HepG2 (cell line): ENCODE data around the gene FGFR3. TPM values are rescaled to one million over a fixed set of nuclear protein-coding genes. Genes with fewer than 3 reads are reported as not detected.

Experiments used
- ATAC-seq: fragments of 200-7000 bp; cut with Tn5 transposase; 3 replicates; pipeline ENCODE4 v1.9.1; 2020; ENCODE audit warnings: mild to moderate bottlenecking, moderate library complexity
- BruUV-seq: library from RNA; stranded (reverse); fragments of 400-500 nt; replicated peaks from 2 replicates; lab custom pipeline; 2021; lab: Mats Ljungman, UMichigan
- CTCF ChIA-PET: fragments of 300-600 bp; formaldehyde crosslinking; extraction: SDS; loops from one replicate; lab custom pipeline; 2021; ENCODE audit warnings: low total read pairs, inconsistent platforms, low intra/inter-chr PET ratio; lab: Yijun Ruan, JAX
- POLR2A ChIA-PET: fragments of 350-600 bp; sonication (Branson Sonifier 250); formaldehyde crosslinking; loops from one replicate; lab custom pipeline; 2020; ENCODE audit warnings: antibody characterized with exemption, inconsistent platforms; lab: Yijun Ruan, JAX
- DNase-seq: peaks from one replicate; pipeline ENCODE4 v3.0.0-alpha.2; 2015; ENCODE audit warnings: low spot score
- FAIRE-seq: peaks from 3 replicates; lab custom pipeline; 2011; peaks lifted over from hg19 to GRCh38; lab: Jason Lieb, UNC
- H2AFZ ChIP-seq: one replicate; pipeline ENCODE4 v1.6.1; 2011; ENCODE audit warnings: low read length, inconsistent platforms
- H3K27ac ChIP-seq: fragments of 300-600 bp; 3 replicates; pipeline ENCODE4 v1.8.0; 2011; ENCODE audit warnings: mixed run types, mild to moderate bottlenecking, mixed read lengths, low read length, inconsistent platforms; ENCODE audit not compliant: insufficient read depth; ENCODE audit errors: extremely low read length
- H3K27me3 ChIP-seq, 2 experiments: fragments of 200-600 bp in 1 of 2; 2 replicates in 1 of 2; 3 replicates in 1 of 2; pipeline versions ENCODE4 v1.6.0 to v1.8.0; 2011; ENCODE audit warnings: low read length in 2 of 2, mild to moderate bottlenecking in 2 of 2, moderate library complexity in 2 of 2, inconsistent platforms in 1 of 2; ENCODE audit not compliant: insufficient read depth in 2 of 2, control insufficient read depth in 1 of 2
- H3K36me3 ChIP-seq, 2 experiments: fragments of 200-600 bp in 1 of 2; replicated peaks in 1 of 2; 2 replicates in 1 of 2; 3 replicates in 1 of 2; pipeline versions ENCODE4 v1.5.1 to v1.8.0; 2011; ENCODE audit warnings: low read length in 2 of 2, inconsistent platforms in 1 of 2; ENCODE audit not compliant: insufficient read depth in 2 of 2, control insufficient read depth in 1 of 2
- H3K4me1 ChIP-seq: 2 replicates; pipeline ENCODE4 v1.5.1; 2012; ENCODE audit warnings: low read length, inconsistent platforms; ENCODE audit not compliant: insufficient read depth
- H3K4me2 ChIP-seq: 2 replicates; pipeline ENCODE4 v1.6.0; 2011; ENCODE audit warnings: low read depth, low read length, inconsistent platforms
- H3K4me3 ChIP-seq, 3 experiments: fragments of 200-600 bp in 1 of 3; sonication (generic), shearing (Covaris generic) in 1 of 3; replicated peaks in 1 of 3; 2 replicates each; pipeline ENCODE4 v1.5.1; 2011 to 2016; ENCODE audit warnings: low read length in 3 of 3, inconsistent platforms in 2 of 3, low read depth in 2 of 3, mild to moderate bottlenecking in 2 of 3, control low read depth in 1 of 3, mixed read lengths in 1 of 3; ENCODE audit not compliant: insufficient read depth in 1 of 3
- H3K79me2 ChIP-seq: one replicate; pipeline ENCODE4 v1.6.1; 2011; ENCODE audit warnings: low read length, inconsistent platforms; ENCODE audit not compliant: insufficient read depth
- H3K9ac ChIP-seq: 2 replicates; pipeline ENCODE4 v1.6.0; 2011; ENCODE audit warnings: mild to moderate bottlenecking, low read depth, low read length, inconsistent platforms; ENCODE audit not compliant: insufficient read depth
- H3K9me3 ChIP-seq: 2 replicates; pipeline ENCODE4 v1.5.1; 2012; ENCODE audit warnings: mild to moderate bottlenecking, low read length
- H4K20me1 ChIP-seq: 2 replicates; pipeline ENCODE4 v1.6.0; 2011; ENCODE audit warnings: inconsistent platforms, mild to moderate bottlenecking, low read length, moderate library complexity; ENCODE audit not compliant: insufficient read depth
- DNMT1 ChIP-seq: sonication (generic); formaldehyde crosslinking; IDR thresholded peaks from 2 replicates; pipeline ENCODE4 v1.5.1; 2020; ENCODE audit warnings: mild to moderate bottlenecking, missing genetic modification reagents
- KDM5A ChIP-seq: fragments of 200-600 bp; sonication (generic); IDR thresholded peaks from 2 replicates; pipeline ENCODE4 v1.7.0; 2018; ENCODE audit warnings: antibody characterized with exemption, mild to moderate bottlenecking, low read length, borderline replicate concordance
- LCORL ChIP-seq, 2 experiments: fragments of 450-650 bp in 1 of 2; sonication (generic) in 1 of 2; formaldehyde crosslinking in 1 of 2; IDR thresholded peaks; 2 replicates each; pipeline versions ENCODE4 v1.5.0 to v1.6.1; 2017 to 2020; ENCODE audit warnings: antibody characterized with exemption in 1 of 2, missing genetic modification reagents in 1 of 2
- PRMT3 ChIP-seq: sonication (generic); formaldehyde crosslinking; IDR thresholded peaks from 2 replicates; pipeline ENCODE4 v1.8.1; 2022; ENCODE audit warnings: low read depth, mild to moderate bottlenecking, moderate library complexity, missing genetic modification reagents, borderline replicate concordance
- SP4 ChIP-seq: sonication (generic); formaldehyde crosslinking; IDR thresholded peaks from 2 replicates; pipeline ENCODE4 v1.8.1; 2023; ENCODE audit warnings: mild to moderate bottlenecking, missing genetic modification reagents
- SRSF4 ChIP-seq: fragments of 200-400 bp; formaldehyde crosslinking; IDR thresholded peaks from one replicate; pipeline ENCODE4 v1.6.1; 2018; ENCODE audit warnings: mild to moderate bottlenecking, low read depth, low read length, moderate library complexity; ENCODE audit not compliant: poor library complexity, severe bottlenecking
- SRY ChIP-seq: sonication (generic); formaldehyde crosslinking; IDR thresholded peaks from 2 replicates; pipeline ENCODE4 v1.8.0; 2022; ENCODE audit warnings: mild to moderate bottlenecking, missing genetic modification reagents
- ZMYM3 ChIP-seq: sonication (generic); formaldehyde crosslinking; IDR thresholded peaks from 2 replicates; pipeline ENCODE4 v1.5.1; 2020; ENCODE audit warnings: mild to moderate bottlenecking, missing genetic modification reagents
- ZMYM4 ChIP-seq: sonication (generic); formaldehyde crosslinking; IDR thresholded peaks from 2 replicates; pipeline ENCODE4 v1.8.1; 2023; ENCODE audit warnings: mild to moderate bottlenecking, missing genetic modification reagents
- ZNF121 ChIP-seq: sonication (generic); formaldehyde crosslinking; IDR thresholded peaks from 2 replicates; pipeline ENCODE4 v1.5.0; 2020; ENCODE audit warnings: mild to moderate bottlenecking, missing genetic modification reagents
- ZNF3 ChIP-seq: IDR thresholded peaks from 2 replicates; pipeline ENCODE4 v1.7.0; 2017; ENCODE audit warnings: inconsistent platforms
- ZNF326 ChIP-seq: sonication (generic); formaldehyde crosslinking; IDR thresholded peaks from 2 replicates; pipeline ENCODE4 v1.4.0; 2020; ENCODE audit warnings: missing genetic modification reagents, borderline replicate concordance
- ZNF782 ChIP-seq: sonication (generic); formaldehyde crosslinking; IDR thresholded peaks from 2 replicates; pipeline ENCODE4 v1.4.0; 2020; ENCODE audit warnings: missing genetic modification reagents, mild to moderate bottlenecking, borderline replicate concordance
- WGBS: methylation state at CpG from one replicate; pipeline ENCODE4 v1.1.6; 2017; ENCODE audit warnings: low lambda C conversion rate; 5-methylcytosine and 5-hydroxymethylcytosine counted together
- in situ Hi-C: cut with HindIII; loops from 2 replicates; pipeline ENCODE4 v1.10.0; 2017; ENCODE audit warnings: low pct_unique_long_range_greater_than_20kb; ENCODE audit not compliant: extremely low pct_ligation_motif_present
- intact Hi-C: fragments of 100-400 bp; cut with micrococcal nuclease; formaldehyde crosslinking; loops from one replicate; pipeline ENCODE4 v1.10.0; 2022; ENCODE audit not compliant: unreplicated experiment
- polyA plus RNA-seq, 8 experiments: library from polyadenylated mRNA; depleted of rRNA in 3 of 8; stranded (reverse) in 7 of 8; unstranded in 1 of 8; fragments of >200 nt; fragmentation: Illumina TruSeq in 4 of 8; extraction: Trizol in 4 of 8; gene quantifications; 2 replicates each; pipeline versions ENCODE4 v1.2.1 to v1.2.3, GENCODE V29; 2011 to 2016; ENCODE audit warnings: low read depth in 4 of 8, missing spikeins in 1 of 8, mixed read lengths in 1 of 8; ENCODE audit not compliant: insufficient read depth in 1 of 8
- total RNA-seq, 5 experiments: library from RNA; depleted of rRNA; stranded (reverse); fragments of >200 nt; fragmentation: Illumina TruSeq; extraction: Trizol; gene quantifications; 2 replicates each; pipeline ENCODE4 v1.2.3, GENCODE V29; 2016; ENCODE audit warnings: low read depth in 1 of 5
- TF ChIP-seq, protein P1 (sequence below): sonication (generic); formaldehyde crosslinking; IDR thresholded peaks from 2 replicates; pipeline ENCODE4 v1.5.0; 2020; ENCODE audit warnings: mild to moderate bottlenecking, missing genetic modification reagents
- TF ChIP-seq, protein P2 (sequence below): IDR thresholded peaks from 2 replicates; pipeline ENCODE4 v1.6.1; 2016; ENCODE audit warnings: low read depth, borderline replicate concordance
- TF ChIP-seq, protein P3 (sequence below): sonication (generic); formaldehyde crosslinking; IDR thresholded peaks from 2 replicates; pipeline ENCODE4 v1.5.0; 2020; ENCODE audit warnings: missing genetic modification reagents
- TF ChIP-seq, protein P4 (sequence below): sonication (generic); formaldehyde crosslinking; IDR thresholded peaks from 2 replicates; pipeline ENCODE4 v1.9.0; 2022; ENCODE audit warnings: missing genetic modification reagents, mild to moderate bottlenecking, borderline replicate concordance

FGFR3 gene
- total and polyA plus RNA-seq, 2 of the 13 experiments (the other 11 are each of a cell fraction or from before 2014, with no cell fraction given), result 103 to 109 TPM

DNA sequence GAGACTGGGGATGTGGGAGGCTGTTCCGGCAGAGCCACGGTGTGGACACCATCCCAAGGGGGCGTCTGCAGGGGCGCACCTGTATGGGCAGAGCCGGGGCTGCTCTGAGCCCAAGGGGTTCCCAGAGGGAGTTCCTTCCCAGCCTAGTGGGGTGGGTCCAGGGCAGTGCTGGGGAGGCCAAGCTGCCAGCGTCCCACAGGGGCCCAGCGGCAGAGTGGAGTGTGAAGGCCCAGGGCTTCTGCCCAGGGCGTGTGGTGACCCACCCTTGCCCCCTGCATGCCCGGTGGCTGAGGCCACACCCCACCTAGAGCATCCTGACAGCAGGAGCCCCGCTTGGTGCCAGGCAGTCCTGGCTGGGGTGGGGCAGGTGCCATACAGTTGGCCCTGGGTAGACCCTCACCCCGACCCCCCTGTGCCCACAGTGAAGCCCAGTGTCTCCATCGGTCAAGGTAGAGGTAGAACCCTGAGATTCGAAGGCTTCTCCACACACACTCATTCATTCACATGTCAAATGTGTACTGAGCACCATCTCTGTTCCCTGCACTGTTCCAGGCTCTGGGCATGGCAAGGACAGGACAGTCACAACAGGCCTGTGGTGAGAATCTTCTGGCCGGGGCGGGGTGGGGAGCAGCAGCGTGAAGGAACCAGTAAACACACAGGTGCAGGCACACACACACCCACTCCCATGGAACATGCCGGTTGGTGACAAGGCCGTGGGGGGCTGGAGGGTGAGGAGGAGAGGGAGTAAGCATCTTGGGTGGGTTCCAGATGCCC, 42.5 kb upstream of the FGFR3 start:
- Histone ChIP-seq H3K36me3 (no peaks in the 10 kb centered on the region), H3K9me3 (no peaks in the 10 kb centered on the region), H3K27ac (no peak overlapping the region), H3K4me3 (peak overlapping the region in 2 of 3 experiments; percentile 45 to 73; a peak in 3 of 6 replicates), H3K4me1 (peaks cover 90% of the 10 kb centered on the region), H3K79me2 (no peaks in the 10 kb centered on the region), H3K4me2 (peak overlapping the region; percentile 82), H3K27me3 (no peaks in the 10 kb centered on the region; a peak in 1 of 5 replicates), H2AFZ (no peak overlapping the region), H3K9ac (peak overlapping the region; percentile 58; the same call in 1 of the 2 replicates), H4K20me1 (no peaks in the 10 kb centered on the region)
- in situ Hi-C loops (loop anchor here (10.0 kb wide), 1 partner anchor 54 kb away; no protein-coding TSS in a partner anchor), intact Hi-C loops (no loop called here)
- no peak for FAIRE-seq
- 37% methylated on average over 8 of the region's 18 CpGs for WGBS
- ATAC-seq, result no peak
- BruUV-seq, result no TSS peak
- CTCF ChIA-PET, result interaction anchor here (7.5 kb wide), 1 partner anchor 59 kb away, joined by 179 read pairs; no protein-coding TSS in a partner anchor
- no peak for DNase-seq
- POLR2A ChIA-PET, result interaction anchor here (0.6 to 3.6 kb wide), 9 partner anchors 15 to 58 kb away, joined by 3 to 70 read pairs (median 19); partner anchors contain the start of gene FGFR3
- no peak for TF ChIP-seq LCORL (IDR thresholded peaks at IDR 0.05)
- TF ChIP-seq LCORL (CRISPR knock-in tag; IDR thresholded peaks at IDR 0.05), result peak; percentile 56; the same call in 1 of the 2 replicates
- no peak for TF ChIP-seq SRSF4
- TF ChIP-seq SRY (CRISPR knock-in tag), result no peak
- no peak for TF ChIP-seq PRMT3 (CRISPR knock-in tag)
- TF ChIP-seq, protein P1, sequence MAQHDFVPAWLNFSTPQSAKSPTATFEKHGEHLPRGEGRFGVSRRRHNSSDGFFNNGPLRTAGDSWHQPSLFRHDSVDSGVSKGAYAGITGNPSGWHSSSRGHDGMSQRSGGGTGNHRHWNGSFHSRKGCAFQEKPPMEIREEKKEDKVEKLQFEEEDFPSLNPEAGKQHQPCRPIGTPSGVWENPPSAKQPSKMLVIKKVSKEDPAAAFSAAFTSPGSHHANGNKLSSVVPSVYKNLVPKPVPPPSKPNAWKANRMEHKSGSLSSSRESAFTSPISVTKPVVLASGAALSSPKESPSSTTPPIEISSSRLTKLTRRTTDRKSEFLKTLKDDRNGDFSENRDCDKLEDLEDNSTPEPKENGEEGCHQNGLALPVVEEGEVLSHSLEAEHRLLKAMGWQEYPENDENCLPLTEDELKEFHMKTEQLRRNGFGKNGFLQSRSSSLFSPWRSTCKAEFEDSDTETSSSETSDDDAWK (CRISPR knock-in tag), result no peak
- TF ChIP-seq ZNF782, result 0 out of 2 replicates have a peak, but pooled peaks have one; percentile 39
- TF ChIP-seq, protein P2, sequence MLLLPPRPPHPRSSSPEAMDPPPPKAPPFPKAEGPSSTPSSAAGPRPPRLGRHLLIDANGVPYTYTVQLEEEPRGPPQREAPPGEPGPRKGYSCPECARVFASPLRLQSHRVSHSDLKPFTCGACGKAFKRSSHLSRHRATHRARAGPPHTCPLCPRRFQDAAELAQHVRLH, result peak; percentile 17; the same call in 1 of the 2 replicates
- no peak for TF ChIP-seq DNMT1 (CRISPR knock-in tag)
- TF ChIP-seq ZNF121, result peak; percentile 84
- peak; percentile 30; the same call in 1 of the 2 replicates for TF ChIP-seq ZMYM4 (CRISPR knock-in tag)
- TF ChIP-seq ZMYM3 (CRISPR knock-in tag), result peak; percentile 88
- TF ChIP-seq SP4 (CRISPR knock-in tag), result no peak
- peak; percentile 72; the same call in 1 of the 2 replicates for TF ChIP-seq ZNF3 (CRISPR knock-in tag)
- TF ChIP-seq, protein P3, sequence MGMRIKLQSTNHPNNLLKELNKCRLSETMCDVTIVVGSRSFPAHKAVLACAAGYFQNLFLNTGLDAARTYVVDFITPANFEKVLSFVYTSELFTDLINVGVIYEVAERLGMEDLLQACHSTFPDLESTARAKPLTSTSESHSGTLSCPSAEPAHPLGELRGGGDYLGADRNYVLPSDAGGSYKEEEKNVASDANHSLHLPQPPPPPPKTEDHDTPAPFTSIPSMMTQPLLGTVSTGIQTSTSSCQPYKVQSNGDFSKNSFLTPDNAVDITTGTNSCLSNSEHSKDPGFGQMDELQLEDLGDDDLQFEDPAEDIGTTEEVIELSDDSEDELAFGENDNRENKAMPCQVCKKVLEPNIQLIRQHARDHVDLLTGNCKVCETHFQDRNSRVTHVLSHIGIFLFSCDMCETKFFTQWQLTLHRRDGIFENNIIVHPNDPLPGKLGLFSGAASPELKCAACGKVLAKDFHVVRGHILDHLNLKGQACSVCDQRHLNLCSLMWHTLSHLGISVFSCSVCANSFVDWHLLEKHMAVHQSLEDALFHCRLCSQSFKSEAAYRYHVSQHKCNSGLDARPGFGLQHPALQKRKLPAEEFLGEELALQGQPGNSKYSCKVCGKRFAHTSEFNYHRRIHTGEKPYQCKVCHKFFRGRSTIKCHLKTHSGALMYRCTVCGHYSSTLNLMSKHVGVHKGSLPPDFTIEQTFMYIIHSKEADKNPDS (CRISPR knock-in tag), result no peak
- TF ChIP-seq, protein P4, sequence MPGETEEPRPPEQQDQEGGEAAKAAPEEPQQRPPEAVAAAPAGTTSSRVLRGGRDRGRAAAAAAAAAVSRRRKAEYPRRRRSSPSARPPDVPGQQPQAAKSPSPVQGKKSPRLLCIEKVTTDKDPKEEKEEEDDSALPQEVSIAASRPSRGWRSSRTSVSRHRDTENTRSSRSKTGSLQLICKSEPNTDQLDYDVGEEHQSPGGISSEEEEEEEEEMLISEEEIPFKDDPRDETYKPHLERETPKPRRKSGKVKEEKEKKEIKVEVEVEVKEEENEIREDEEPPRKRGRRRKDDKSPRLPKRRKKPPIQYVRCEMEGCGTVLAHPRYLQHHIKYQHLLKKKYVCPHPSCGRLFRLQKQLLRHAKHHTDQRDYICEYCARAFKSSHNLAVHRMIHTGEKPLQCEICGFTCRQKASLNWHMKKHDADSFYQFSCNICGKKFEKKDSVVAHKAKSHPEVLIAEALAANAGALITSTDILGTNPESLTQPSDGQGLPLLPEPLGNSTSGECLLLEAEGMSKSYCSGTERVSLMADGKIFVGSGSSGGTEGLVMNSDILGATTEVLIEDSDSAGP (CRISPR knock-in tag), result 0 out of 2 replicates have a peak, but pooled peaks have one; percentile 17
- TF ChIP-seq KDM5A, result no peak
- 0 out of 2 replicates have a peak, but pooled peaks have one; percentile 6 for TF ChIP-seq ZNF326 (CRISPR knock-in tag)
